GM12878 (cell line): ENCODE results near the gene FMNL2. TPM values are rescaled to one million over a fixed set of nuclear protein-coding genes. Genes with fewer than 3 reads are reported as not detected.

Experiments
- CBX3 ChIP-seq: fragments of 200-600 bp; sonication (generic); IDR thresholded peaks from 2 replicates; pipeline ENCODE4 v1.6.1; 2016; ENCODE audit warnings: low read depth, borderline replicate concordance
- CHD1 ChIP-seq: IDR thresholded peaks from 2 replicates; pipeline ENCODE4 v1.6.1; 2012; ENCODE audit warnings: low read depth, low read length, improper control_type of control experiment
- CUX1 ChIP-seq: IDR thresholded peaks from 2 replicates; pipeline ENCODE4 v1.6.1; 2012; ENCODE audit warnings: improper control_type of control experiment, low read depth, low read length; ENCODE audit not compliant: insufficient replicate concordance
- POLR2AphosphoS5 ChIP-seq: IDR thresholded peaks from 2 replicates; pipeline ENCODE4 v1.6.1; 2011; ENCODE audit warnings: mild to moderate bottlenecking, low read length, inconsistent platforms
- RB1 ChIP-seq: fragments of 450-650 bp; formaldehyde crosslinking; IDR thresholded peaks from 2 replicates; pipeline ENCODE4 v1.6.1; 2017; ENCODE audit warnings: mild to moderate bottlenecking, borderline replicate concordance
- RBBP5 ChIP-seq: fragments of 200-600 bp; sonication (generic); conservative IDR thresholded peaks from 2 replicates; pipeline ENCODE4 v1.6.1; 2016
- SUPT20H ChIP-seq: IDR thresholded peaks from 2 replicates; pipeline ENCODE4 v1.6.1; 2011; ENCODE audit warnings: low read depth, mild to moderate bottlenecking, low read length, moderate library complexity, borderline replicate concordance; ENCODE audit not compliant: control insufficient read depth
- ZBTB33 ChIP-seq: fragments of 450-650 bp; IDR thresholded peaks from 2 replicates; pipeline ENCODE4 v1.6.1; 2017; ENCODE audit warnings: mild to moderate bottlenecking
- ZSCAN29 ChIP-seq: fragments of 450-650 bp; IDR thresholded peaks from 2 replicates; pipeline ENCODE4 v1.6.1; 2017; ENCODE audit warnings: mild to moderate bottlenecking, moderate library complexity
- polyA plus RNA-seq, 11 experiments: library from polyadenylated mRNA; depleted of rRNA in 4 of 11; unstranded in 6 of 11; stranded (reverse) in 5 of 11; fragments of >200 nt; fragmentation: Nextera tagmentation in 4 of 11; fragmentation: Illumina TruSeq in 1 of 11; extraction: Ambion mirVana in 4 of 11; extraction: Trizol in 1 of 11; gene quantifications; 1 replicate in 1 of 11; 2 replicates in 10 of 11; pipeline versions ENCODE4 v1.2.1 to v1.2.3, GENCODE V29; 2011 to 2016; ENCODE audit warnings: inconsistent platforms in 2 of 11, missing spikeins in 2 of 11, low read depth in 1 of 11
- total RNA-seq, 4 experiments: library from RNA; depleted of rRNA in 3 of 4; stranded (reverse); fragments of >200 nt in 3 of 4; fragmentation: Illumina TruSeq in 1 of 4; extraction: Trizol in 1 of 4; gene quantifications; 2 replicates each; pipeline versions ENCODE4 v1.2.1 to v1.2.3, GENCODE V29; 2013 to 2021
- TF ChIP-seq, protein P1 (sequence below): fragments of 450-650 bp; IDR thresholded peaks from 2 replicates; pipeline ENCODE4 v1.6.1; 2017; ENCODE audit warnings: borderline replicate concordance
- TF ChIP-seq, protein P2 (sequence below): IDR thresholded peaks from 2 replicates; pipeline ENCODE4 v1.6.1; 2011; ENCODE audit warnings: borderline replicate concordance, low read depth, mild to moderate bottlenecking, moderate library complexity, mixed read lengths, low read length; ENCODE audit not compliant: insufficient read depth; ENCODE audit errors: extremely low read length

FMNL2 gene
- total and polyA plus RNA-seq, 10 of the 15 experiments (the other 5 are each of a cell fraction or from before 2014, with no cell fraction given), result 0.13 to 9.9 (median 0.35) TPM

GRCh38 chr2:152319822-152320570 lies 15.0 kb upstream of the FMNL2 start (continued):
- TF ChIP-seq CHD1, result no peak
- no peak for TF ChIP-seq RB1
- TF ChIP-seq, protein P1, sequence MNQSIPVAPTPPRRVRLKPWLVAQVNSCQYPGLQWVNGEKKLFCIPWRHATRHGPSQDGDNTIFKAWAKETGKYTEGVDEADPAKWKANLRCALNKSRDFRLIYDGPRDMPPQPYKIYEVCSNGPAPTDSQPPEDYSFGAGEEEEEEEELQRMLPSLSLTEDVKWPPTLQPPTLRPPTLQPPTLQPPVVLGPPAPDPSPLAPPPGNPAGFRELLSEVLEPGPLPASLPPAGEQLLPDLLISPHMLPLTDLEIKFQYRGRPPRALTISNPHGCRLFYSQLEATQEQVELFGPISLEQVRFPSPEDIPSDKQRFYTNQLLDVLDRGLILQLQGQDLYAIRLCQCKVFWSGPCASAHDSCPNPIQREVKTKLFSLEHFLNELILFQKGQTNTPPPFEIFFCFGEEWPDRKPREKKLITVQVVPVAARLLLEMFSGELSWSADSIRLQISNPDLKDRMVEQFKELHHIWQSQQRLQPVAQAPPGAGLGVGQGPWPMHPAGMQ, result no peak
- no peak for TF ChIP-seq CBX3
- TF ChIP-seq ZSCAN29, result no peak
- TF ChIP-seq CUX1, result no peak
- no peak for TF ChIP-seq POLR2AphosphoS5
- TF ChIP-seq ZBTB33, result no peak
- no peak for TF ChIP-seq RBBP5
- TF ChIP-seq, protein P2, sequence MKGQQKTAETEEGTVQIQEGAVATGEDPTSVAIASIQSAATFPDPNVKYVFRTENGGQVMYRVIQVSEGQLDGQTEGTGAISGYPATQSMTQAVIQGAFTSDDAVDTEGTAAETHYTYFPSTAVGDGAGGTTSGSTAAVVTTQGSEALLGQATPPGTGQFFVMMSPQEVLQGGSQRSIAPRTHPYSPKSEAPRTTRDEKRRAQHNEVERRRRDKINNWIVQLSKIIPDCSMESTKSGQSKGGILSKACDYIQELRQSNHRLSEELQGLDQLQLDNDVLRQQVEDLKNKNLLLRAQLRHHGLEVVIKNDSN, result no peak
- TF ChIP-seq SUPT20H, result no peak
